ENCODE results near the gene BOD1L1.
A peak's percentile ranks its signal among the peaks of the same experiment; 100 is the strongest.

The BOD1L1 gene

GRCh38 chr4:13627606-13628311 is at the start of gene BOD1L1:
BOD1L1 (minus strand) TSS chr4:13627725; CDS start chr4:13627587, 138 bp downstream.
- peak; percentile 53 for DNase-seq

DNA sequence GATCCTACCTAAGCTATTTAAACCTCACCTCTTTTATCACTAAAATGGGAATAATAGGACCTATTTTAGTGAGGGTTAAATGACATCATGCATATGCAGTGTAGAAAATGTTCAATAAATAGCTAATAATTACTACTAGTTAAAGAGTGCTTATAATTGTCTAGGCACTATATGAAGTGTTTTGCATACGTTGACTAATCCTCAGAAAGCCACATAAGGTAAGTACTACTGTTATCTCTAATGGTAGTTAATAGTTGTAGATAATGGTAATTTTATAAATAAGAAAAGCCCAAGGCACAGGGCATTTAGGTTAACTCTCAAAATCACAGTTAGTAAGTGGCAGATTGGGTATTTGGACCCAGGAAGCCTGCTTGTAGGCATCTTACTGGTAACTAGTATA is 47.4 kb upstream of the BOD1L1 start:
- no peak for DNase-seq

DNA sequence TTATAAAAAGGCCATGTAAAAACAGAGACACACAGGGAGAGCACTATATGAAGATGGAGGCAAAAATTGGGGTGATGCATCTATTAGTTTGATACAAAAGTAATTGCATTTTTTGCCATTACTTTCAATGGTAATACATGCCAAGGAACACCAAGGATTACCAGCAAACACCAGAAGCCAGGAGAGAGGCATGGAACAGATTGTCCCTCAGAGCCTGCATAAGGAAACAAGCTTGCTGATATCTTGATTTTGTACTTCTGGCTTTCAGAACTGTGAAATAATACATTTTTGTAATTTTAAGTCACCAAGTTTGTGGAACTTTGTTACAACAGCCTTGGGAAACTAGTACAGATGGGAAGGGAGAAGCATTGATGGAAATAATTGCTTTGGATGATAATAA is 45.6 kb upstream of the BOD1L1 start:
- no peak for DNase-seq

DNA sequence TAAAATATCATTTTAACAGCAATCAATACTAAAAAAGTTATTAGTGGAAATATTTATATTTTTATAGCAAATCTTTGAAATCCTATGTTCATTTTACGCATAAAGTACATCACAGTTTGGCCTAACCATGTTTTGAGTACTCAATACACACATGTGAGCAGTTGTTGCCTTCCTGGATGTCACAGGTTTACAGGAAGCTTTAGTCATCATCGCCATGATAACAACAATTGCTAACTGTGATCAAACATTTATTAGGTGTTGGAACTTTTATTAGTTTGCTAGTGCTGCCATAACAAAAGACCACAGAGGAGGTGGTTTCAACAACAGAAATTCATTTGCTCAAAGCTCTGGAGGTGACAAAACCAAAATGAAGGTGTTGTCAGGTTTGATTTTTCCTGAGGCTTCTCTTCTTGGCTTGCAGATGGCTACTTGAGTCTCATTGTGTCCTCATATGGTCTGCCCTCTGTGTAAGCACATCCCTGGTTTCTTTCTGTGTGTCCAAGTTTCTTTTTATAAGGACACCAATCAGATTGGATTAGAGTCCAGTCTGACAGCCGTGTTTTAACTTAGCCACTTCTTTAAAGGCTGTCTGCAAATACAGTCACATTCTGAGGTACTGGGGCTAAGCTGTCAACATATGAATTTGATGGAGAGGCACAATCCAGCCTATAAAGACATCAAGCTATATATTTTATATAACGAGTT is 43.1 kb upstream of the BOD1L1 start:
- no peak for DNase-seq

- no peak for DNase-seq
Observed at GRCh38 chr4:13665701-13666660, 38.5 kb upstream of the BOD1L1 start.

GRCh38 chr4:13659341-13660070 is 32.0 kb upstream of the BOD1L1 start:
- no peak for DNase-seq

GRCh38 chr4:13656569-13657405 is 29.3 kb upstream of the BOD1L1 start:
- DNase-seq = peak; percentile 14

DNA sequence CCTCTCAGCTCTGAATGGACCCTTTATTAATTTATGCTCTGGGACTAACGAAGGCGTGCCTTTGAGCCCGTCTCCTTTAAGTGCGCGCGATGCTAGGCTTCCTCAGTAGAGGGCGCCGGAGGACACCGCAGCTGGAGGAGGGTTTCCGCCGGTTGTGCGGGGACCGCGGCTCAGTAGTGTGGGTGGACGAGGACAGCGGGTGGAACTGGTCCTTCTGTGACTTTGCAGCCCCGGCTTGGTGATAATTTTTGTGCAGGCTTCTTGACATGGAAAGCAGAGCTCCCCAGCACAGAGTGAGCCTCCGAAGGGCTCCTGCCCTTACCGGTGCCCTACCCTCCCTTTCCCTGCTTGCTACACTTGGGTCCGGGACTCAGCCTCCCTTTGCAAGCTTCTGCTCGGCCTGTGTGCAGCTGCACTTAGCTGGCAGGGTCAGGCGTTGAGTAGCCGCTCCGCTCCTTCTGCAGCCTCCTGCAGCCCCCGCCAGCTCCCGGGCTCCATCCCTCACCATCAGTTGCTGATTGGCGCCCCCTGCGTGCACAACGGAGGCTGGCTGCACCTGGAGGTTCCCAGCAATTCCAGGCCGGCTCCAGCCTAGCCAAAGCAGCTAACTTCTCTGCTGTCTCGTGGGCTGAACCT is 26.8 kb upstream of the BOD1L1 start:
- peak; percentile 39 for DNase-seq

- no peak for DNase-seq
Observed at GRCh38 chr4:13653766-13654161, 26.2 kb upstream of the BOD1L1 start.

- DNase-seq = no peak
Observed at GRCh38 chr4:13647031-13647430, 19.5 kb upstream of the BOD1L1 start.

GRCh38 chr4:13645075-13645474 is 17.6 kb upstream of the BOD1L1 start:
- DNase-seq = no peak

- DNase-seq = peak; percentile 20
Observed at GRCh38 chr4:13642170-13642950, 14.8 kb upstream of the BOD1L1 start.

- no peak for DNase-seq
Observed at GRCh38 chr4:13641084-13641483, 13.6 kb upstream of the BOD1L1 start.

GRCh38 chr4:13640149-13640940 is 12.8 kb upstream of the BOD1L1 start:
- no peak for DNase-seq

GRCh38 chr4:13635286-13635799 is 7.8 kb upstream of the BOD1L1 start:
- no peak for DNase-seq

- DNase-seq = no peak
Observed at GRCh38 chr4:13633671-13634070, 6.1 kb upstream of the BOD1L1 start.

- DNase-seq = no peak
Observed at GRCh38 chr4:13627178-13627605, 333 bp downstream of the BOD1L1 start.

DNA sequence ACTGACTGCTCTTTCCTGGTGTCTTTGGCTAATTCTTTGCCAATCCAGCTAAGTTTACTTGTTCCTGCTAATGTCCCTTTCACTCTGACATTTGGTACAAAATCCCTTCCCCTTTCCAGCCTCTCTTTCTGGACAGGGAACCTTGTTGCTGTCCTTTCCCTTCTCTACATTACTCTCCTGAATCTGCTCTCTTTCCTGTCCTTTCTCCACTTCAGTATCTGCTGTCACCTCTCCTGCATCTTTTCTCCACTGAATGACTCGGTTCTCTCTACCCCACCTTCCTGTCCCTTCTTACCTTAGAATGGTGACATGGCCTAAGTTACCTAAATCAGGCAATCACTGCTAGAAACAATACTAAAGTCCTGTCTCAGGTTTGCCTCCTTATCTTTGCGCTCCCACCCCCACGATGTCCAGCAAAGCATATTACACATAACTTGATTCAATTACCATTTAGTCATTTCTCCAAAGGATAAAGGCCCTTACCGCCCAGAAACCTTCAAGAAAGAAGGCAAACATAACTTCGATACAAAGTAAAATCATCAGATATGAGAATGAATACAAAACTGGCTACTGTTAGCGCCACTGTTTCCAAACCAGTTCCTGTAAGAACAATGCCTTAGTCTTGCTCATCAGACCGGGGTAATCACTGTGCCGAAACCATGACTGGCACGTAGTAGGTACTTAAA is 890 bp downstream of the BOD1L1 start:
- no peak for DNase-seq

All from NCI-H2029 treated with DMSO at 0.1 percent for 48 hours (cell line).